Measurements from ENCODE around the gene ZNF423.

GRCh38 chr16:49811644-49812334, 44.1 kb downstream of the ZNF423 start:
- no peak for TF ChIP-seq CTCF (IDR thresholded peaks at IDR 0.05; ENCODE audit: insufficient read depth, low read depth, low read length)
- no peak for TF ChIP-seq EZH2 (IDR thresholded peaks at IDR 0.05; ENCODE audit: insufficient read depth, low read length)

Measured in astrocyte (in vitro differentiated cells and primary cell).